ENCODE measurements around the gene ANKS6.

The ANKS6 gene

DNA sequence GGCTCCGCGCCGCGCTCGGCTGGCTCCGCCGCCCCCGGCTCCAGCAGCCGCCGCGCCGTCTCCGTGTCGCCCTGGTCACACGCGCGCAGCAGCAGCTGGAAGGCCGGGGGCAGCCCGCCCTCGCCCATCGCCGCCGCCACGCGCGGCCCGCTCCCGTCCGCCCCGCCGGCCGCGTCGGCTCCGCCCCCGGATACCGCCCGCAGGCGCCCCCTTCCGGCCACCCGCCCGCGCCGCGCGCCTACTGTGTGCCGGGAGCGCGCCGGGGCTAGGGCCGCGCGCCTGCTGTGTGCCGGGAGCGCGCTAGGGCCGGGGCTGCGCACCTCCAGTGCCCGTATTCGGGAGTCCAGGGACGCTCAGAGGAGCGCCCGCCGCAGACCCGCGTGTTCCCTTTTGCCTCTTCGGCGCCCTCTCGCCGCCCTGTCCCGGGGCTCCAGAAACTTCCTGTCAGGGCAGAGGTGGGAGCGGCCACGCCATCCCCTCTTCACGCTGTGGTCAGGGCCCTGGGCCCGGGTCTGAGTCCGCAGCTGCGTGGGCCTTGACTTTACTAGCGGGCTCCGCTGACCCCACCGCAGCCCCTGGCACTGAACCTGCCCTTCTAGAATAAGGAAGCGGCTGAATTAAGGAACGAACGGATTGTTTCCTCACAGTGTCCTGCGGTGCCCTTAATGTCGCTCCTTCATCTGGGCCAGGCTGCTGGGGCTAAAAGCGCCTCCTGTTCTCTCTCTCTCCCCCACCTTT, at the start of gene ANKS6:
ANKS6 (minus strand) TSS at position 192 of the 738 bp plus-strand sequence; CDS start at position 128, 64 bp downstream.
- peak; percentile 72 for DNase-seq (ENCODE audit: low read depth)

DNA sequence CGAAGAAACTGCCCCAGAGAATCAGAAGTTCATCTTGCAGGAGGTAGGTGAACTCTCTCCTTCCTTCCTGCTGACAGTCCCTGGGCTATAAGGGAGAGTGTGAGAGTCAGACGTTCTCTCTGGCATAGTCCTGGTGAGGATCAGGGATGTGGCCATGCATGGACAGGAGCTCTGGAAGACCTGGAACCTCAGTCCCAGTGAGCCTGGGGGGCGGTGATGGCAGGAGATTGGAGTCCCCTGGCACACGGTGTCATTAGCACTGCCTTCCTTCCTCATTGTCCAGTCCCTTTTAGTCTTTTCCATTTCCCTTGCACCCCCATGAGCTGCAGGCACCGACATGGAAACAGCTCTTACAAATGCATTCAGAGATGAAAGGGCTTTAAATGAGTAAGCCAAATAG, 49.7 kb upstream of the ANKS6 start:
- no peak for DNase-seq (ENCODE audit: low read depth)

DNA sequence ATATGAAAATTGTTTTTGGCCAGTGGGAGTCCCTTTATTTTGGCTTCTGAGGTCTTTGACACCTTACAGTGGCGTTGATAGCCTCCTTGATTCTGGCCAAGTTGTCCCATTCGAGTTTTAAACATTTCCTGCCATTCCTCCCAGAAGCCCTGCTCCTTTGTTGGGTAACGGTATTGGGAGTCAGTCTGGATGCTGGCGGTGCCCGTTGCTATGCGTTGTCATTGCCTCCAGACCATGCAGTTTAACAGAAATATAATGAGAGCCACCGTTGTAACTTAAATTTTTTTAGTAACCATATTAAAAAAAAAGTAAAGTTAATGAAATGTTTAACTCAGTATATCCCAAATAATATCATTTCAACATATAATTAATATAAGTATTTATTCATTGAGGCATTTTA, 46.2 kb upstream of the ANKS6 start:
- DNase-seq (ENCODE audit: low read depth), result no peak

DNA sequence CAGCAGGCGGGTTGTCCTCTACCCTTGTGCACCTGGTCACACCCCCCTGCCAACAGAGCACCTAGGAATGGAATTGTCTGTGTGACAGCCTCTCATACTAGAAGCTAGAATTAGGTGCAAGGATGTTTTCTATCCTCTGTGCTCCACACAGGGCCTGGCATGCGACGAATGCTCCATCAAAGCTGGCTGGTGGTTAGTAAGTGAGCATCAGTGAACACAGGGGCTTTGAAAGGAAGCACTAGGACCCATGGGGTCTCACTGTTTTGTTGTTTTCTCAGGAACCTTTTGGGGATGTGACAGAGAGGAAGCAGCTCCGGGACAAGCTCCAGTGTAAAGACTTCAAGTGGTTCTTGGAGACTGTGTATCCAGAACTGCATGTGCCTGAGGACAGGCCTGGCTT, 43.4 kb upstream of the ANKS6 start:
- no peak for DNase-seq (ENCODE audit: low read depth)

DNA sequence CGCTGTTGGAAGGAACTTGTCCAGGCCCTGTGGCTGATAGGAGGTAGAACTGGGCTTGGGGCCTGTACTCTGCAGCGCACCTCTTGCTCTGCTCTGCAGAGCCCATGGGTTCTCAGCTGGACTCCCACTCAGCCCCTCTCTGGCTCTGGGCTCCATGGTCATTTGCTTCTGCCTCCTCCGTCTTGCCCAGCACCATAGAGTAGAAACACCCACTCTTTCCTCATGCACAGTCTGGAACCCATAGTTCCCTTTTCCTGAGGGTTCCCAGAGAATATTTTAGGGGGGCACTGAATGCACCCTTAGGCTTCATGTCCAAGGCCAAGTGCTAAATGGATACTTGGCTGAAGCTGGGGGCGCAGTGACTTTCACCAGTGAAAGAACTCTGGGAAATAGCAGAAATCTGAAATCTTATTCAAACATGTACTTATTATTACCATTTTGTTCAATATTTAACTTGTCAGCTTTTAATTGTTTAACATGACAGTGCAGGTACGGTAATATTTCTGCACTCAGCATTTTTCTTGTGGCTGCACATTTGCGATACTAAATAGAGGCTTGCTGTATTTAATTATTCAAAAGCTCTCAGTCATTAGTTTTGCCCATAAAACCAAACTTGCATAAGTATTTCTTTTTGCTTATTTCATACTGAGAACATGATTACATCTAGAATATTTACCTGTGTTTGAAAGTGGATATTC, 42.7 kb upstream of the ANKS6 start:
- DNase-seq (ENCODE audit: low read depth), result no peak

DNA sequence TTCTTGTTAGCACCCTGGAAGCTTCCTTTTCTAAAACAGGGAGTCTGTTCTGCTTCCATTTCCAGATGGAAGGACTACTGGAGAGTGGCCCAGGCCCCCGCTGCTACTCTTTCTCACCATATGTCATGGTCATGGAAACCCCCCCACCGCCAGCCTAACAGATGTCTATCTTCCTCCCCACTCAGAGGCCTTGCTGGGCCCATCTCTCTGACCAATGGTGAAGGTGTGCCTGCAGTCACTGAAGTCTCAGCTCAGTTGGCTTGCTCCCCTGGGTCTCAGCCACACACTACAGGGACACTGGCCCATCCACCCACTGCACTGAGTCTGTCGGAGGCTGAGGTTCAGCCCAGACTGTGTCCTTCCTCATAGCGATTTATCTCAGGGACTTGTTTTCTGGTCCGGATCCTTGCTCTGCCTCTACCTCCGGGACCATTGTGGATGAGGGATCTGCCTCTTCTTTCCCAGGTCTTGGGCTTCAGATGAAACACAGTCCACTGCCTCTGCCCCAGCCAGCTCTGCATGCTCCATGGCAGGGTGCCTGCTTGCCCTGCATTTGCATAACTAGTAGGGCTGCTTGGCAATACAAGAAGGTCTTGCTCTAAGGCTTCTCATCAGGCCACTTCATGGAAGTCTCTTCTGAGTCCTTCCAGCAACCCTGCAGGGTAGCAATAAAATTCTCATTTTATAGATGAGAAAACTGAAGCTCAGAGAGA, 42.0 kb upstream of the ANKS6 start:
- DNase-seq (ENCODE audit: low read depth), result no peak

DNA sequence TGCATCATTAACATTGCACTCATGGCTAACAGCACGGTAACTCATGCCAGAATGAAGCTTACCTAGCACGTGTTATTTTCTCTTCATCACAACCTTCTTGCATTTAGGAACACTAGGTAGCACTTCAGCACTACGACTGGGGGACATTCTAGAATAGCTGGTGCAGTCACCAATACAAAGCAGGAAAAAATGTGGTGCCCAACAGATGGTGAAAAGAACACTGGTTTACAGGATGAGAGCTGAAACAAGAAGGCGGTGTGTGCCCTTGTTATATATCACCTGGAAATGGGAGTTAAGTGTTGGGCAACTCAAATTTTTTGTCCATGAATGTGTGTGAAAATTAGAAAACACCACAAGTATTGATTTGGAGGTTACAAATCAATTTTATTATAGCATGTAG, 41.2 kb upstream of the ANKS6 start:
- no peak for DNase-seq (ENCODE audit: low read depth)

DNA sequence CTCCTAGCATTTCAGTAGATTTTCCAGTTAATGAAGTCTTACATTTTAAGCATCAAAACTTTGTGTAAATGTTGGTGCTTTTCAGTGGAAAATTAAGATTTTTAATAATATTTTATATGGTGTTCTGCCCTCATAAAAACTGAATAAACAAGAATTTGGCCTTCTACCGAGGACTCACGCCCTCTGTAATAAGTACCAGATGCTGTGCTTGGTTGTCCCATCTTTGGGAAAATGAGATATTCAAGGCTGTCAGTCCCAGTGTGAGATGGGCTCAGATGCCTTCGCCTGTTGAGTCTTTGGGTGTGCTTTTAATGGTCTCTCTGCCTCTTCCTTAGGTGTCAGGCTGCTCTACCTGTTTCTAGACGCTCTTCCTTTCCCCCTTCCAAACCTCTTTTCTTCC, 39.9 kb upstream of the ANKS6 start:
- DNase-seq (ENCODE audit: low read depth), result no peak

DNA sequence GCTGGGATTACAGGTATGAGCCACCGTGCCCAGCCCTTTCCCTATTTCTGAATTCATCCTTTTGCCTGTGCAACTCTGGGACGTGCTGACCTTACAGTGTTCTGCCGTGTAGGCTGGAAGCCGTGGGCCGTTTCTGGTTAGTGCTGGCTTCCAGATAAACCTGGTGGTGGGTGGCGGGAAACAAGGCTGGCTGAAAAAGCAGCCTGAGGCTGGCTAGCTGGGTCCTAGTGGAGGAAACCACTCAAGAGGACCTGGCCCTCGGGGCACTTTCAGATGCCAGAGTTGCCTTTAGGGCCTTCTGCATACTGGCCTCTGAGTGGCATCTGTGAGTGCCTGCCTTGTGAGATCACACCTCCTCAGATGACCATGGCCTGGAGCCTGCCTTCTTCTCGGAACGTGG, 38.0 kb upstream of the ANKS6 start:
- DNase-seq (ENCODE audit: low read depth), result no peak

DNA sequence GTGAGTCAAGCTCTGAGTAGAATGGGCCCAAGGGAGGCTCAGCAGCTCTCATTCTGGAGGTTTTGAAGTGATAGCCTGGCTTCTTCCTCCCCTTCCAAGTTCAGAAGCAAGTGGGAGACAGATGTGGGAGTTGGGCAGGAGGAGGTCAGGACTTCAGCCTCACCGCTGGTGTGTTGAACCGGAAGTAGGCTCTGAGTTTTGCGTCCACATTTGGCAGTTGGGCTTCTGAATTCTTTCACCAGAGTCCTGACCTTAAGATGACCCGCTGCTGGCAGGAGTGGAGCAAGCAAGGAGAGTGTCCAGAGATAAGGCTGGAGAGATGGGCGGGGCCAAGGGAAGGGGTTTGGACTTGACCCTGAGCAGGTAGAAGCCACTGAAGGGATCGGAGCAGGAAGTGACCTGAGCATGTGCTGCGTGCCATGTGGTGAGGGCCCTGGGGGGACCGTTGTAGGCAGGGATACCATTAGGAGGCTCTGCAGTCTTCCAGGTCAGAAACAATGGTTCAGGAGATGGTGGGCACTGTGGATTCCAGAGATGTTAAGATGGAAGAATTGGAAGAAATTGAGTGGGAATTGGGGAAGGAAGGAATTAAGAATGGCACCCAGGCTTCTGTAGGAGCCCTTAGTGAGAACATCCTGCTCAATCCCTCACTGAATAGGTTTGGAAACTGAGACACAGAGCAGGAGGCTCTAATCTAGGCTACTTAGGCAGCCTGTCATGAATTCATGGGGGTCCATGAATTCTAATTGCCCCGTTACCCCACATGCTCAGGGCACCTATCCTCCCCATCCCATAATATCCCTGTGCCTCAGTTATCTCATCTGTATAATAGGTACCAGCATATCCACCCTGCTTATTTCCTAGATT, 37.0 kb upstream of the ANKS6 start:
- no peak for DNase-seq (ENCODE audit: low read depth)

DNA sequence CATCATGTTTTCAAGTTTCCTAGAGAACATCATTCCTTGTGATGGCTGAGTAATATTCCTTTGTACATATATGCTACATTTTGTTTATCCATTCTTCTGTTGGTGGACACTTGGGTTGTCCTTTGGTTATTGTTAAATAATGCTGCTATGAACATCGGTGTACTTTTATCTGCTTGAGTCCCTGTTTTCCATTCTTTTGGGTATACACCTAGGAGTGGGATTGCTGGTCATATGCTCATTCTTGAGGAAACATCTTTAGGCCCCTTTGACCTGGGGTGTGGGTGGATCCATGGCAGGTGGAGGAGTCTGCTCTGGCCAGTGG, 36.4 kb upstream of the ANKS6 start:
- no peak for DNase-seq (ENCODE audit: low read depth)

DNA sequence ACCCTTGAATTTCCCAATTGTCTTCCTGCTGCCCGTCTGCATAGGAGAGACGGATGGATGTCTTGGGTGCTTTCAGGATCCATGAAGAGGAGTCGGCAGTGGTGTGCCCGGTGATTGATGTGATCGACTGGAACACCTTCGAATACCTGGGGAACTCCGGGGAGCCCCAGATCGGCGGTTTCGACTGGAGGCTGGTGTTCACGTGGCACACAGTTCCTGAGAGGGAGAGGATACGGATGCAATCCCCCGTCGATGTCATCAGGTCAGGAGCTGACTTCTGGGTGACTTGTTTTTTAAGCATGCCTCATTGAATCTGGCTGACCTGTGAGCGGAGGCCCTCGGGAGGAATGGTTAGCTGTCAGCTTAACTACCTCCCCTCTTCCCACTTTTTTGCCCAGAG, 35.3 kb upstream of the ANKS6 start:
- DNase-seq (ENCODE audit: low read depth), result no peak

DNA sequence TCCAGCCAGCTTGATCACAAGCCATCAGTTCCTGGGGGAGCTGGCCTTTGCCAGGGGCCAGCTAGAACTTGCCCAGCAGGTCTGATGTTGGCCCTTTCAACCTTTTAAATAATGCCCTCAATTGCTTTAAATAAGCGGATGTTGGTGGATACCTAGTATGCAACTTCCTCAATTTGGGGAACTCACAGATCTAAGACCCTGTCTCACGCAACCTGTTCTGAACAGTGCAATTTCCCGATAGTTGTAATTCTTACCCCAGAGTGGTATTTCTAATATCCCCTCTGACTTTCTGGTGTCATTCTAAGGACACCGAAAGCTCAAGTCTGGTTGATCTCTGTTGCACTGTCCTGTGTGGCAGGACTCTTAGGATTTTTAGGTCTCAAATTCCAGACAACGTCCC, 34.2 kb upstream of the ANKS6 start:
- DNase-seq (ENCODE audit: low read depth), result no peak

DNA sequence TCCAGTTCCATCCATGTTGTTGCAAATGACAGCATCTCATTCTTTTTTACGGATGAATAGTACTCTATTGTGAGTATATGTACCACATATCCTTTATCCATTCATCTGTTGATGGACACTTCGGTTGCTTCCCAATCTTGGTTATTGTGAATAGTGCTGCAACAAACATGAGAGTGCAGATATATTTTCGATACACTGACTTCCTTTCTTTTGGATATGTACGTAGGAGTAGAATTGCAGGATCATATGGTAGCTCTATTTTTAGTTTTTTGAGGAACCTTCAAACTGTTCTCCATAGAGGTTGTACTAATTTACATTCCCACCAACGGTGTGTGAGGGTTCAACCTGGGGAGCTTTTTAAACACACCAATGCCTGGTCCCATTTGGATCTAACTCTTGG, 33.4 kb upstream of the ANKS6 start:
- DNase-seq (ENCODE audit: low read depth), result no peak

DNA sequence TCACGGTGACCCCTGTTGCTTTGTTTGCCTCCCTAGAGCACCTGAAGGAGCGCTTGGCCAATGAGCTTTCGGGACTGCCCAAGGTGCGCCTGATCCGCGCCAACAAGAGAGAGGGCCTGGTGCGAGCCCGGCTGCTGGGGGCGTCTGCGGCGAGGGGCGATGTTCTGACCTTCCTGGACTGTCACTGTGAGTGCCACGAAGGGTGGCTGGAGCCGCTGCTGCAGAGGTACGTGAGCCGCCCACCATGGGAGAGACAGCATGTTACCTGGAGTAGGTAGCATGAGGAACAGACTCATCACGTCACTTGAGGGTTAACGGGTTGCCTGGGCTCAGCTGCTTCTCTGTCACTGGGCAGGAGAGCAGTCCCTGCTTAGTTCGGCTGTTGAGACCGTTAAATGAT, 30.4 kb upstream of the ANKS6 start:
- DNase-seq (ENCODE audit: low read depth), result no peak

DNA sequence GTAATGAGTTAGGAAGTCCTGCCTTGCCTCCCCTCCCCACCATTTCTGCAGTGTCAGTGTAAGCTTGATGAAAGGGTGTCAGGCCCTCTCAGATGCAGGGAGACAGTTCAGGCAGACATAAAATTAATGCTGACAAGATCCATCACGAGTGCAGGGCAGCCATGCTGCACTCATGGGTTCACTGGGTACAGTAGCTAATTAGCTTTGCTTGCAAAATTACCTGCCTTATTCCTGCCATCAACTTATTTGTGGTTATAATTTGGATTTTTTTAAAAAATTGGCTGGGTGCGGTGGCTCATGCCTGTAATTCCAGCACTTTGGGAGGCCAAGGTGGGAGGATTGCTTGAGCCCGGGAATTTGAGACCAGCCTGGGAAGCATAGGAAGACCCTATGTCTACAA, 29.1 kb upstream of the ANKS6 start:
- no peak for DNase-seq (ENCODE audit: low read depth)

DNA sequence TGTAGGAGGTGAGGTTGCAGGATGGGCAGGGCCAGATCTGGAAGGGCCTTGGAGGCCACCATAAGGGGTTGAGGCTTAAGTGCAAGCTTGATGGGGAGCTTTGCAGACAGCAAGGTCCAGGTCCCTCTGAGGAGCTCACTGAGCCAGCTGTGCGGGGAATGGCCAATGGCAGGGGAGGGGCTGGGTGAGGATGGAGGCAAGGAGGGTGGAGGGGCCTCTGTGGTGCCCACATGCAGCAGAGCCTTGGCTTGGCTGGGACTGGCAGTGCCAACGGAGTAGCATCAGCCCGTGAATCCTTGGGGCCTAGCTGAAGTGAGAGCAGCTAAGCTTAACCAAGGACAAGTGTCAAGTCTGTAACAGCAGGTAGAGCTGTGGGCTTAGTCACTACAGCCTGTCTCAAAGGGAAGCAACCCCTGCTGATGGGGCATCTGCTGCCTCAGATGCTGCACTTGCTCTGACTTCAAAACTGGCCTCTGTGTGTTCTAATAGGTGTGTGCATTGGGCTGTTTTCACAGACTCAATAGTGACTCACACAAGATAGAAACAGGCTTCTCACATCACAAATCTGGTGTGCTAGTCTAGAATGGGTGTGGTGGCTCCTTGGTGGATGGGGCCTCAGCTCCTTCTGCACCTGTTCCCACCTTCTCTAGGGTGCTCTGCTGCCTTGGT, 27.4 kb upstream of the ANKS6 start:
- no peak for DNase-seq (ENCODE audit: low read depth)

DNA sequence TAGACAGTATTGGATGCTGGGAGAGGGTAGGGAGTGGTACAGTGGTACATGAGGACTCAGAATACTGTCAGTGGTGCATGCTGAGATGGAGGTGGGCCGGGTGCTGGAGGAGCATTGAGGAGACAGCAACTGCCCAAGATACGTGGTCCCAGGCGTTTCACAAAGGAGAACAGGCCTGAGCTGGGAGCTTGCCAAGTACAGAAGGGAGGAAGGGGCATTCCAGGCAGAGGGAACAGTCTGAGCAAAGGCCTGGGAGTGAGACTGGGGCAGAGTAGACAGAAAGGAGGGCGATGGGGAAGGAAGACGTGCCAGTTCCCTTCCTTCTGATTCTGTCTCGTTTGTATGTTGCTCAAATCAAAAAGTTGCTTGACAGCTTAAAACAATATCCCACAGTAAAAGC, 26.3 kb upstream of the ANKS6 start:
- DNase-seq (ENCODE audit: low read depth), result no peak

DNA sequence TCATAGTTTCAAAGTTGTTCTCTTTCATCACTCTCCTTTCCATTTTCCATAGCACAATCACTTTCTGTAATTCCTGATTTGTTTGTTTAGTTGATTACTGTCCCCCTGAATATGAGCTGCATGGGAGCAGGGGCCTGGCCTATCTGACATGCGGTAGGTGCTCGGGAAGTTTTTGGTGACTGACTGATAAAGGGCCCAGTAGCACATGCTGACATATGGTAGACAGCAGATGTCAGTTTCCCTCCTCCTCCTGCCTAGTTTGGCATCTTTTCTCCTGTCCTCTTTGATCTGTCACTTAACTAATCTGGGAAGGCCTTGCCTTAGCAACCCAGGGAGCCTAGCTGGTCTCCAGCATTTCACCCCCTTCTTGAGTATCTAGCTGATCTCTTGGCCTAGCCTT, 25.5 kb upstream of the ANKS6 start:
- no peak for DNase-seq (ENCODE audit: low read depth)

DNA sequence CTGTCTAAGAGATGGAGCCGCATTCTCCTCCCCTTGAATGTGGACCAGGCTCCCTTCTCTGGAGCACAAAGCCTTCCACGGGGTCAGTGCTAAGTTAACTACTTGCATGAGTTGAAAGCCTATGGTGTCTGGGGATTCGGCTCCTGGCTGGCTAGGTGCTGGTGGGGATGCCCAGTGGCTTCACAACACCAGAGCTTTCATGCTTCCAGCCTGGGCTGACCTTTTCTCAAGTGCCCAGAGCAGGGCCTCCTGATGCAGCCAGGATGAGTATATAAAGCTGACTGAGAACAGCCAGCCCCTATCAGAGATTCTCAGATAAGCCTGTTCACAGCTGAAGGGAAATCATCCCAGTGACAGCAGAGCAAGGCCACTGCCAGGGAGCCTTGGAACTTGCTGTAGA, 22.9 kb upstream of the ANKS6 start:
- no peak for DNase-seq (ENCODE audit: low read depth)

DNA sequence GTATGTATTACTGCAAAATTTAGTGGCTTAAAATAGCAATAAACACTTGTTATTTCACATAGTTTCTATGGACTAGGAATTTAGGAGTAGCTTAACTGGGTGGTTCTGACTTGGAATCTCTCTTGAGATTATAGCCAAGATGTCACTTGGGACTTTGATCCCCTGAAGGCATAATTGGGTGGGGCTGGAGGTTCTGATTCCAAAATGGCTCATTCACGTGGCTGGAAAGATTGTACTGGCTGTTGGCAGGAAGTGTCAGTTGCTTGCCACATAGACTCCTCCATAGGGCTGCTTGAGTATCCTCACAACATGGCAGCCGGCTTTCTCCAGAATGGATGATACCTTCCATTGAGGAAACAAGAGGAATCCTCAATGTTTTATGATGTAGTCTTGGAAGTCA, 22.4 kb upstream of the ANKS6 start:
- DNase-seq (ENCODE audit: low read depth), result no peak

DNA sequence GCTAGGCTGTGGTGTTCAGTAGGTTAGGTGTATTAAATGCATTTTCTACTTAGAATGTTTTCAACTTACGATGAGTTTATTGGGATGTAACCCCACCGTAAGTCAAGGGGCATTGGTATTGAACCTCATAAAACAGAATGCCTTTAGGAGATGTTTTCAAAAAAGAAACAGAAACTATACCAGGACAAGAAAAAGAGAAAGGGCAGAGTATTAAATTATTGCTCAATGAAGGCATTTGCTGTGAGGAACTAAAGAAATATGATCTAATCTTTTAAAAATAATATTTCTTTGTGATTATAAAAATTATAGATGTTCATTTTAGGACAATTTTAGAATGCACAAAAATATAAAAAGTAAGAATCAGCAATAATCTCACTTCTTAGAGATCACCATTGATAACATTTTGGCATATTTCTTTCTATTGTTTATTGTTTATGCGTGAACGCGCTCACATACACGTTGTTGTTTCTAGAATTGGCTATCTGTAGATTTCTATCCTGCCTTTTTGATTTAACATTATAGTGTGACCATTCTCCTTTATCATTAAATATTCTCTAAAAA, 19.1 kb upstream of the ANKS6 start:
- no peak for DNase-seq (ENCODE audit: low read depth)

Data from stimulated activated CD8-positive, alpha-beta memory T cell treated with anti-CD3 and anti-CD28 coated beads, Interleukin-12 subunit alpha, Interleukin-12 subunit beta, amount 100 ng/mL, for 1 hour (primary cell).